ENCODE data around the gene RAD52.

The RAD52 gene

GRCh38 chr12:955939-956338 is 6.4 kb upstream of the RAD52 start:
- CTCF ChIA-PET, result interaction anchor here (1.6 kb wide), 1 partner anchor 380 kb away, joined by 5 read pairs; no protein-coding TSS in a partner anchor
- TF ChIP-seq, protein P1, sequence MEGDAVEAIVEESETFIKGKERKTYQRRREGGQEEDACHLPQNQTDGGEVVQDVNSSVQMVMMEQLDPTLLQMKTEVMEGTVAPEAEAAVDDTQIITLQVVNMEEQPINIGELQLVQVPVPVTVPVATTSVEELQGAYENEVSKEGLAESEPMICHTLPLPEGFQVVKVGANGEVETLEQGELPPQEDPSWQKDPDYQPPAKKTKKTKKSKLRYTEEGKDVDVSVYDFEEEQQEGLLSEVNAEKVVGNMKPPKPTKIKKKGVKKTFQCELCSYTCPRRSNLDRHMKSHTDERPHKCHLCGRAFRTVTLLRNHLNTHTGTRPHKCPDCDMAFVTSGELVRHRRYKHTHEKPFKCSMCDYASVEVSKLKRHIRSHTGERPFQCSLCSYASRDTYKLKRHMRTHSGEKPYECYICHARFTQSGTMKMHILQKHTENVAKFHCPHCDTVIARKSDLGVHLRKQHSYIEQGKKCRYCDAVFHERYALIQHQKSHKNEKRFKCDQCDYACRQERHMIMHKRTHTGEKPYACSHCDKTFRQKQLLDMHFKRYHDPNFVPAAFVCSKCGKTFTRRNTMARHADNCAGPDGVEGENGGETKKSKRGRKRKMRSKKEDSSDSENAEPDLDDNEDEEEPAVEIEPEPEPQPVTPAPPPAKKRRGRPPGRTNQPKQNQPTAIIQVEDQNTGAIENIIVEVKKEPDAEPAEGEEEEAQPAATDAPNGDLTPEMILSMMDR (IDR thresholded peaks at IDR 0.05; ENCODE audit: control extremely low read depth, extremely low read depth, low read depth, missing control alignments), result no peak

DNA sequence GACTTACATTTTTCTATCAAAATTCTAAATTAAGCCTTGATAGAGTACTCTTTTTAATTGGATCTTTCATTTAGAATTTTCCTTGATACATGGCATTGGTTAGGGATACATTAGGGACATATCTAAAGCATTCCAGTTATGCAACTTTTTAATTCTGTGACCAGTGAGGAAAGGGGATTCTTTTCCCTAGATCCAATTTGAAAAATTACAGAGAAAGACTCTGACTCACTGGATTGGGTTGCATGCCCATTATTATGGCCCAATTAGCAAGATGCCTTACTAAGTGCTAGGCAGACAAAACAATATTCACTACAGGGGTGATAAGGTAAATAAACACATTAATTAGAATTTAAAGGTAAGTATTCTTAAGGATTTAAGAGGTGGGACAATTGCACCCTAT is 5.2 kb upstream of the RAD52 start:
- ChIA-PET CTCF (no interaction called here), POLR2A (no interaction called here)
- no peak for DNase-seq (ENCODE audit: extremely low spot score)
- TF ChIP-seq, protein P1 (IDR thresholded peaks at IDR 0.05; ENCODE audit: control extremely low read depth, extremely low read depth, low read depth, missing control alignments), result no peak

More at GRCh38 chr12:955939-956338, 6.4 kb upstream of the RAD52 start:
- no peak for DNase-seq (ENCODE audit: extremely low spot score)
- POLR2A ChIA-PET, result no interaction called here

DNA sequence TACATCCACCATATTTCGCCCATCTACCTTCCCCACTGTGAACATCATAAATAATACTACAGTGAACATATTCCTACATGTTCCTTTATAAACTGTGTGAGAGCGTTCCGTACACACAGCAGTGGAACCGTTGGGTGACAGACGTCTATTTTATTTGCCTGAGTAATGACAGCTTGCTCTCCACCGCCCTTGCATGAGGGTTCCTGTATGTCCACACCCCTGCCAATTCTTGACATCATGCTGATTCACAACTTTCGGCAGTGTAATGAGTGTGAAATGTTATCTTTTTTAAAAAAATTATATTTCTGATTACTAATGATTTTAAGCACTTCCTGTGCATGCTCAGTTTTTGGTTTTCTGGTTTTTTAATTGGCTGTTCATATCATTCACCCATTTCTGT is 4.3 kb upstream of the RAD52 start:
- no peak for DNase-seq (ENCODE audit: extremely low spot score)
- TF ChIP-seq, protein P1 (IDR thresholded peaks at IDR 0.05; ENCODE audit: control extremely low read depth, extremely low read depth, low read depth, missing control alignments), result no peak
- CTCF ChIA-PET, result no interaction called here
- POLR2A ChIA-PET, result no interaction called here

DNA sequence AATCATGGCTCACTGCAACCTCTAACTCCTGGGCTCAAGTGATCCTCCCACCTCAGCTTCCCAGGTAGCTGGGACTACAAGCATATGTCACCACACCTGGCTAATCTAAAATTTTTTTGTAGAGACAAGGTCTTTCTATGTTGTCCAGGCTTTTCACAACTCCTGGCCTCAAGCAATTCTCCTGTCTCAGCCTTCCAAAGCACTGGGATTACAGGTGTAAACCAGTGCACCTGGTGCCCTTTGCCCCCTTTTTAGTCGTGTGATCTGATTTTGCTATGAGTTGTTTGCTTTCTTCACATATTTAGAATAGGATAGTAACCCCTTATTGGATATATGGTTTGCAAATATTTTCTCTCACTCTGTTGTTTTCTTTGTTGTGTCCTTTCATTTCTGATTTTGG is 1.7 kb upstream of the RAD52 start:
- TF ChIP-seq, protein P1 (IDR thresholded peaks at IDR 0.05; ENCODE audit: control extremely low read depth, extremely low read depth, low read depth, missing control alignments), result no peak
- ChIA-PET CTCF (interaction anchor here (1.0 to 1.1 kb wide), 3 partner anchors 142 to 381 kb away, joined by 3 to 4 read pairs (median 3); no protein-coding TSS in a partner anchor), POLR2A (no interaction called here)
- no peak for DNase-seq (ENCODE audit: extremely low spot score)

- ChIA-PET CTCF (interaction anchor here (1.6 to 1.7 kb wide), 2 partner anchors 93 to 326 kb away, joined by 3 to 4 read pairs; no protein-coding TSS in a partner anchor), POLR2A (no interaction called here)
- TF ChIP-seq, protein P1 (IDR thresholded peaks at IDR 0.05; ENCODE audit: control extremely low read depth, extremely low read depth, low read depth, missing control alignments), result no peak
- DNase-seq (ENCODE audit: extremely low spot score), result no peak
Measured at GRCh38 chr12:948238-948637, 1.3 kb downstream of the RAD52 start.

DNA sequence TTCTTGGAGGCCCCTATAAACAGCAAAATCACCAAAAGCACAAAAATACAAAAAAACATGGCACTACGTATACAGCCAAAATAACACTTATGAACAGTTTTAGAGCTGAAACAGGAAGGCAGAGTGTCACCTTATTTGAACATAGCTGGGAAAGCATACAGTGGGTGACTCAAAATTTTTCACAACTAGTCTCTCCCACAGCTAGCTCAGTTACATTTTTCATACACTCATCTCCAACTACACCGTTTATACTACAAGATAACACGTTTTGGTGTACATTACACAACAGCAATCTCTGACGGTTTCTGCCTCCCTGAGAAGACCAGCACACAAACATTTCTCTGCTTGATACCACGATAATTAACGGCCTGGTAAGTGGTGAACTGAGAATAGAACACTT is 2.9 kb downstream of the RAD52 start:
- TF ChIP-seq, protein P1 (IDR thresholded peaks at IDR 0.05; ENCODE audit: control extremely low read depth, extremely low read depth, low read depth, missing control alignments), result no peak
- DNase-seq (ENCODE audit: extremely low spot score), result no peak
- POLR2A ChIA-PET, result interaction anchor here (0.6 kb wide), 1 partner anchor 184 kb away, joined by 4 read pairs; no protein-coding TSS in a partner anchor
- CTCF ChIA-PET, result interaction anchor here (0.9 to 1.6 kb wide), 8 partner anchors 9 to 371 kb away, joined by 3 to 4 read pairs (median 3); no protein-coding TSS in a partner anchor
